Prostate gland (tissue), 2 donors: ENCODE results near the gene PADI2. TPM values are rescaled to one million over a fixed set of nuclear protein-coding genes. Genes with fewer than 3 reads are reported as not detected.

Source experiments
- DNase-seq: peaks from one replicate; pipeline ENCODE4 v3.0.0-alpha.2; 2019; ENCODE audit warnings: low spot score
- H3K27ac ChIP-seq, 2 donors: fragments of 200-600 bp; sonication (generic); 2 replicates each; pipeline ENCODE4 v1.5.1; 2017 to 2019
- H3K27me3 ChIP-seq: fragments of 200-600 bp; sonication (generic); replicated peaks from 2 replicates; pipeline ENCODE4 v1.5.1; 2019; ENCODE audit not compliant: insufficient read depth
- H3K36me3 ChIP-seq, 2 donors: fragments of 200-600 bp; sonication (generic); 1 replicate in 1 of 2; 2 replicates in 1 of 2; pipeline versions ENCODE4 v1.5.1 to v1.8.1; 2017 to 2019
- H3K4me1 ChIP-seq: fragments of 200-600 bp; sonication (generic); replicated peaks from 2 replicates; pipeline ENCODE4 v1.5.1; 2019
- H3K4me3 ChIP-seq, 2 donors: fragments of 200-600 bp; sonication (generic); 2 replicates each; pipeline ENCODE4 v1.5.1; 2017 to 2019
- H3K9me3 ChIP-seq: fragments of 200-600 bp; sonication (generic); 2 replicates; pipeline ENCODE4 v1.5.1; 2017
- POLR2A ChIP-seq: fragments of 450-650 bp; IDR thresholded peaks from one replicate; pipeline ENCODE4 v1.6.1; 2016; ENCODE audit warnings: antibody characterized with exemption, mild to moderate bottlenecking
- POLR2AphosphoS5 ChIP-seq: sonication (generic); formaldehyde crosslinking; IDR thresholded peaks from one replicate; pipeline ENCODE4 v1.6.1; 2017; ENCODE audit warnings: antibody characterized with exemption
- WGBS: methylation state at CpG from one replicate; pipeline ENCODE4 v1.1.5; 2018; 5-methylcytosine and 5-hydroxymethylcytosine counted together
- intact Hi-C: fragments of 100-400 bp; cut with DNase I; formaldehyde crosslinking; loops from one replicate; pipeline ENCODE4 v1.14.2; 2022
- total RNA-seq, 2 donors: library from RNA; depleted of rRNA; stranded (reverse); fragments of >200 nt; gene quantifications; one replicate each; pipeline ENCODE4 v1.1.0, GENCODE V29; 2016
- TF ChIP-seq, protein P1 (sequence below), 4 experiments: fragments of 200-600 bp in 2 of 4; fragments of 450-650 bp in 2 of 4; sonication (generic) in 2 of 4; IDR thresholded peaks; 1 replicate in 3 of 4; 2 replicates in 1 of 4; pipeline ENCODE4 v1.5.1; 2016 to 2019; ENCODE audit warnings: antibody characterized with exemption in 4 of 4, mild to moderate bottlenecking in 2 of 4, moderate library complexity in 2 of 4

Gene PADI2
- 1 to 10 TPM; 1.1 to 5.0 TPM for total RNA-seq

DNA sequence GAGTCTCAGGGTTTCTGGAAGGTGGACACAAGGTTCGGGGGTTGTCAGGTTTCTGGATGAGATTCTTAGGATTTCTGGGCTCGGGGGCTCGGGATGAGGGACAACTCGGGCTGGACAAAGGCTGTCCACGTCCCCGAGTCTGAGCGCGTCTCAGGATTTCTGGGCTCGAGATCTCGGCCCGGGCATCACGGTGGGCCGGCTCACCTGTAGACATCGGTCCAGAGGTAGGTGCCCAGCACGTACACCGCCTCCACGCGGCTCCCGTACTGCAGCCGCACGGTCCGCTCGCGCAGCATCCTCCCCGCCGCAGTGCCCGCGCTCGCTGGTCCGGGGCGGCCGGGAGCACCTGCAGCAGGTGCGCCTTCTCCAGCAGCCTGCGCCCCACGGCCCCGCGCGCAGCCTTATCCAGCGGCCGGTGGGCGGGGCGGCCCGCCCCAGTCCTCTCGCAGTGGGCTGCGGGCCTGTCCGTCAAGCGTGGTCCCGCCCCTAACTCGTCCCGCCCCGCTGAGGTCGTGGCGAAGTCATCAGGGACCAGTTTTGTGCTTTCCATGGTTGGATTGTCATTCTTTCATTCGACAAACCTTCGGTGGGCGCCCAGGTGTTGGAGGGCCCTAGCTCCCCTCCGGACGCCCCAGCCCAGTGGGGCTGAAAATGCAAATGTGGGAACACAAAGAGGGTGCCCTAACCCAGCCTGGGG, at the start of gene PADI2:
PADI2 (minus strand) TSS at position 376 of the 697 bp plus-strand sequence; CDS start at position 296, 80 bp downstream.
- Histone ChIP-seq H3K27ac (no peak within 1 kb of the TSS), H3K4me1 (peaks cover 3% of the 10 kb centered on the region), H3K27me3 (no peaks in the 10 kb centered on the region), H3K36me3 (no peaks in the 10 kb centered on the region), H3K9me3 (no peaks in the 10 kb centered on the region), H3K4me3 (peak within 1 kb of the TSS; percentile 1 to 22)
- WGBS, result 4% methylated on average over 25 of the region's 58 CpGs
- intact Hi-C loops, result no loop called here
- peak; percentile 55 for DNase-seq
- TF ChIP-seq POLR2A (peak; percentile 73), POLR2AphosphoS5 (peak; percentile 27)
- TF ChIP-seq, protein P1, sequence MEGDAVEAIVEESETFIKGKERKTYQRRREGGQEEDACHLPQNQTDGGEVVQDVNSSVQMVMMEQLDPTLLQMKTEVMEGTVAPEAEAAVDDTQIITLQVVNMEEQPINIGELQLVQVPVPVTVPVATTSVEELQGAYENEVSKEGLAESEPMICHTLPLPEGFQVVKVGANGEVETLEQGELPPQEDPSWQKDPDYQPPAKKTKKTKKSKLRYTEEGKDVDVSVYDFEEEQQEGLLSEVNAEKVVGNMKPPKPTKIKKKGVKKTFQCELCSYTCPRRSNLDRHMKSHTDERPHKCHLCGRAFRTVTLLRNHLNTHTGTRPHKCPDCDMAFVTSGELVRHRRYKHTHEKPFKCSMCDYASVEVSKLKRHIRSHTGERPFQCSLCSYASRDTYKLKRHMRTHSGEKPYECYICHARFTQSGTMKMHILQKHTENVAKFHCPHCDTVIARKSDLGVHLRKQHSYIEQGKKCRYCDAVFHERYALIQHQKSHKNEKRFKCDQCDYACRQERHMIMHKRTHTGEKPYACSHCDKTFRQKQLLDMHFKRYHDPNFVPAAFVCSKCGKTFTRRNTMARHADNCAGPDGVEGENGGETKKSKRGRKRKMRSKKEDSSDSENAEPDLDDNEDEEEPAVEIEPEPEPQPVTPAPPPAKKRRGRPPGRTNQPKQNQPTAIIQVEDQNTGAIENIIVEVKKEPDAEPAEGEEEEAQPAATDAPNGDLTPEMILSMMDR (IDR thresholded peaks at IDR 0.05), result no peak

DNA sequence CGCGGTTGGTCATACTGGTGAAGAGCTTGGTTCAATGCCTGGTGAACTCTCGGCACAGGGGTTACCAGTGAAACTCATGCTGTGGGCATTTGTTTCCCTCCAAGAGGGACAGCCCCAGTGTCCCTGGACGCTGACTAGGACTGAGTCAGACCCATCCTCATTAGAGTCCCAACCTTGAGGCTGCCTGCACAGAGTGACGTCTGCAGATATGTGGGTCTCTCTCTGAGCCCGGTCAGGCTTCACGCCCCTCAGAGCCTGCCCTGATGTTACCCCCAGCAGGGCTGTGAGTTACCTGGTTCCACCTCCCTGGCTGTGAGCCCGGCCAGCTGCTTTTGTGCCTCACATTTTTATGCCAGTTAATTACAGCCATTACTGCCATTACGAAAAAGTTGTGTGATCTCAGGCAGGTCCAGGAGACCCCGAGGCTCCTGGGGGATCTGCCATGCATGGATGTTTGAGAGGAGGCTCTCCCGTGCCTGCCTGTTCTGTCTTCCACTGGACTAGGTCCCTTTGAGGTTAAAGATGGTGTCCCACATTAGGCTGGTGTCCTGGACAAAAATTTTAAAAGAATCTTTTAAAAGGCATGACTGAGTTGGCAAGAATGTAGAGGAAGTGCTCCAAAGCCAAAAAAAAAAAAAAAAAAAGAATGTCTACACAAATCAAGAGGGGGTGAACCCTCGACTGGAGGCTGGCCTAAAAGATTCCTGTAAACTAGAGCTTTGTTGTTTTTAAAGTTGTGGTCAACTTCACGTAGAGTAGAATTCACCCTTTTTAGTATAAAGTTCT, 49.0 kb upstream of the PADI2 start:
- no peak for DNase-seq
- 32% methylated on average over 13 of the region's 13 CpGs for WGBS
- H3K27me3 ChIP-seq, result no peaks in the 10 kb centered on the region
- no peak overlapping the region for H3K27ac ChIP-seq
- intact Hi-C loops, result no loop called here
- H3K9me3 ChIP-seq, result no peaks in the 10 kb centered on the region
- TF ChIP-seq, protein P1 (IDR thresholded peaks at IDR 0.05), result no peak
- TF ChIP-seq POLR2AphosphoS5 (no peak), POLR2A (no peak)
- no peaks in the 10 kb centered on the region for H3K4me1 ChIP-seq
- no peak overlapping the region for H3K4me3 ChIP-seq
- H3K36me3 ChIP-seq, result no peaks in the 10 kb centered on the region

DNA sequence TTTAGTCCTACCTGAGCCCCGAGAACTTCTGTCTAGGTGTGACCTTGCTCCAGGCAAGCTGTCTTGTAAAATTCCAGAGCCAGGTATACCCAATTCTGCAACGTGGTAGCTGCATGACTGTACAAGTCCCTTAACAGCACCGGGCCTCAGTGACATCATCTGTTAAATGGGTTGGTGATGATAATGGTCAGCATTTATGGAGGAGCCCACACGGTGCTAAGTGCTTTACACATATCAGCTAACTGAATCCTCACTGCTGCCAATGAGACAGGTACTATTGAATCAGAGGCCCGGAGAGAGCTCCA, 48.5 kb upstream of the PADI2 start:
- WGBS, result 56% methylated on average over 5 of the region's 5 CpGs
- no peak overlapping the region for H3K4me3 ChIP-seq
- H3K4me1 ChIP-seq, result no peaks in the 10 kb centered on the region
- H3K27me3 ChIP-seq, result no peaks in the 10 kb centered on the region
- DNase-seq, result no peak
- no peaks in the 10 kb centered on the region for H3K9me3 ChIP-seq
- H3K27ac ChIP-seq, result no peak overlapping the region
- no peak for TF ChIP-seq POLR2A
- TF ChIP-seq POLR2AphosphoS5, result no peak
- TF ChIP-seq, protein P1 (IDR thresholded peaks at IDR 0.05), result no peak
- no peaks in the 10 kb centered on the region for H3K36me3 ChIP-seq
- intact Hi-C loops, result no loop called here

DNA sequence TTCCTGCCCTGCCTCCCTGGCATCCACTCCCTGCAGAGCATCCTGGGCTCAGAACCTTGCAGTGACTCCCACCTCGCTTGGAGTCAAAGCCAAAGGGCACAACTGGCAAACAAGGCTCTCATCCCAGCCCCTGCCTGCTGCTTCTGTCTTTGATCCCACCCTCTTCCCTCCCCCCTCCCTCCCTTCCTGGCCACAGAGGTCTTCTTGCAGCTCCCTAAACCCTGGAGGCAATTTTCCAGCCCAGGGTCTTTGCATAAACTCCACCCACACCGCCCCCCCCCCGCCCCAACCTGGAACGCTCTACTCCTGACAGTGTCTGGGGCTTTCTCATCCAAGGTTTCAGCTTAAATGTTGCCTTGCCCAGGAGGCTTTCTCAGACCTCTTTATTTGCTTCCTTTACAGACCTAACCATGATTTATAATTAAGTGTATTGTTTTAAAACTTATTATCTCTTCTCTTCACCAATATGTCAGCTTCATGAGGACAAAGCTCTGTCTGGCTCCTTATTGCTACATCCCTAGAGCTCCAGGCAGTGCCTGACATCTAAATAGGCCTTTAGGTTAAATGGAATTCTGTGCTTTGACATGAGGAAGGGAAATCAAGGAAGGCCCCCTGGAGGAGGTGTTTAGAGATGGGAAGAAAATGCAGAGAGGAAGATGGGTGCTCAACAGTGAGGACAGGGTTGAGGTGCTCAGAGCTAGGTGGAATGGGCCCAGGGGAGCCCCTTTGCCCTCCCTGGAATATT, 48.0 kb upstream of the PADI2 start:
- WGBS, result 32% methylated on average over 4 of the region's 4 CpGs
- no peak for TF ChIP-seq POLR2A
- TF ChIP-seq, protein P1 (IDR thresholded peaks at IDR 0.05), result no peak
- TF ChIP-seq POLR2AphosphoS5, result no peak
- H3K9me3 ChIP-seq, result no peaks in the 10 kb centered on the region
- DNase-seq, result no peak
- no peak overlapping the region for H3K4me3 ChIP-seq
- no peaks in the 10 kb centered on the region for H3K27me3 ChIP-seq
- intact Hi-C loops, result no loop called here
- H3K27ac ChIP-seq, result no peak overlapping the region
- no peaks in the 10 kb centered on the region for H3K4me1 ChIP-seq
- no peaks in the 10 kb centered on the region for H3K36me3 ChIP-seq
